Suprapubic skin (tissue), 3 donors: ENCODE results near the gene MYO6.

ENCODE experiments used
- POLR2A ChIP-seq, 2 donors: fragments of 450-650 bp; IDR thresholded peaks; one replicate each; pipeline ENCODE4 v1.6.1; 2017; ENCODE audit warnings: antibody characterized with exemption in 2 of 2, mild to moderate bottlenecking in 2 of 2, moderate library complexity in 2 of 2
- TF ChIP-seq, protein P1 (sequence below), 2 donors: fragments of 200-600 bp in 1 of 2; fragments of 450-650 bp in 1 of 2; sonication (generic) in 1 of 2; IDR thresholded peaks; one replicate each; pipeline ENCODE4 v1.5.1; 2016 to 2019; ENCODE audit warnings: antibody characterized with exemption in 2 of 2, mild to moderate bottlenecking in 1 of 2, moderate library complexity in 1 of 2

DNA sequence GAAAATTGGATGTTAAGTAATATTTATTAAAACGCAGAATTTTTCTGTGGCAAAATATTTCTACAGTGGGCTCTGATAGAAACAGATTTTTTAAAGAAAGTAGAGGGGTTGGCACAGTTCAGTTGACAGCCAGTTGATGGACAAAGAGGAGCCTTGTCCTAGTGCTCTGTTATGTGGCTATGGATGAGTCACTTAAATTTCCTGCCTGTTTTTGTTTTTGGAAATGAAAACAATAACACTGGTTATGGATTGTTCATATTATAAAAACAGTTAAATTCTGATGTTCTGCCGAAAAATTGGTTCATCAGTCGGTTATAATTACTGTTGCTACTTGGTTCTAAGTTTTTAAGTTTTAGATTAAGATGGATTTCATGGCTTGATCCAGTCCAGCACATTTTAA is 42.8 kb downstream of the MYO6 start:
- TF ChIP-seq, protein P1, sequence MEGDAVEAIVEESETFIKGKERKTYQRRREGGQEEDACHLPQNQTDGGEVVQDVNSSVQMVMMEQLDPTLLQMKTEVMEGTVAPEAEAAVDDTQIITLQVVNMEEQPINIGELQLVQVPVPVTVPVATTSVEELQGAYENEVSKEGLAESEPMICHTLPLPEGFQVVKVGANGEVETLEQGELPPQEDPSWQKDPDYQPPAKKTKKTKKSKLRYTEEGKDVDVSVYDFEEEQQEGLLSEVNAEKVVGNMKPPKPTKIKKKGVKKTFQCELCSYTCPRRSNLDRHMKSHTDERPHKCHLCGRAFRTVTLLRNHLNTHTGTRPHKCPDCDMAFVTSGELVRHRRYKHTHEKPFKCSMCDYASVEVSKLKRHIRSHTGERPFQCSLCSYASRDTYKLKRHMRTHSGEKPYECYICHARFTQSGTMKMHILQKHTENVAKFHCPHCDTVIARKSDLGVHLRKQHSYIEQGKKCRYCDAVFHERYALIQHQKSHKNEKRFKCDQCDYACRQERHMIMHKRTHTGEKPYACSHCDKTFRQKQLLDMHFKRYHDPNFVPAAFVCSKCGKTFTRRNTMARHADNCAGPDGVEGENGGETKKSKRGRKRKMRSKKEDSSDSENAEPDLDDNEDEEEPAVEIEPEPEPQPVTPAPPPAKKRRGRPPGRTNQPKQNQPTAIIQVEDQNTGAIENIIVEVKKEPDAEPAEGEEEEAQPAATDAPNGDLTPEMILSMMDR (IDR thresholded peaks at IDR 0.05), result no peak
- no peak for TF ChIP-seq POLR2A (IDR thresholded peaks at IDR 0.05)
